HG03039 (cell line): Measurements from ENCODE around the gene UMAD1.

Experiments
- ATAC-seq: cut with Tn5 transposase; IDR thresholded peaks from one replicate; pipeline ENCODE4 v1.9.1; 2021; ENCODE audit warnings: mild to moderate bottlenecking, moderate library complexity; ENCODE audit not compliant: unreplicated experiment

UMAD1 gene

DNA sequence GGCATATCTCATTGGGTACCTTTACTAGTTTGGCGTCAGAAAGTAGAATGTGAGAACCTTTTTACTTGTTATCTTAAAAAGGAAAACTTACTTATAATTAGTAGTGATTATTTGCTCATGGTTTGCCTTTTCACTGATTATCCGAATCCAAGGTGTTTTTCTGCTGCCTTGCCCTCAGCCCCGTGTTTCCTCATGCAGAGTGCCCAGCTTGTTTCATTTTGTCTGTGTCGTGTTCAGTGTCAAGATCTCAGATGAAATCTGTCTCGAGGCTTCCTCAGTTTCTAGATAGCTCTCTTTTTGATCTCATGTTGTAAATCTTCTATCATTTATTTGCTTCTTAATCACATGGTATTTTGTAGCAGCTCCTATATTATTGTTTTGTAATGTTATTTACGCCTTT is 47.8 kb downstream of the UMAD1 start:
- no peak for ATAC-seq

GRCh38 chr7:7688956-7689355 is 48.4 kb downstream of the UMAD1 start:
- ATAC-seq = no peak

DNA sequence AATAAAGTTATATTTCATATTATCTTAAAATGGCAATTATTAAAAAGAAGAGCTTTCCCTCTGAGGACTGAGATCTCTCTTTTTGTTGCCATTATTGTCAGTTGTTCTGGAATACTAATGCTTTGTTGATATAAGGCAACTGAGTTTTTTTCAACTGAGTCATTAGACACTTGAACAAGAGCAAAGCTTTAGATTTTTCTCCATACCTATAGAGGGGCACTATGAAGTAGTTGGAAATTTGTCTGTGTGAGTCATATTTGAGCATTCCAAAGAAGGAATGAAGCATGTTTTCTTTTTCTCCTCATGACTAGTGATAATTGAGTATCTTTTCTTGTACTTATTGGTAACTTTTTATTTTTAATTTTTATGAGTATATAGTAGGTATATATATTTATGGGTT is 53.3 kb downstream of the UMAD1 start:
- no peak for ATAC-seq

DNA sequence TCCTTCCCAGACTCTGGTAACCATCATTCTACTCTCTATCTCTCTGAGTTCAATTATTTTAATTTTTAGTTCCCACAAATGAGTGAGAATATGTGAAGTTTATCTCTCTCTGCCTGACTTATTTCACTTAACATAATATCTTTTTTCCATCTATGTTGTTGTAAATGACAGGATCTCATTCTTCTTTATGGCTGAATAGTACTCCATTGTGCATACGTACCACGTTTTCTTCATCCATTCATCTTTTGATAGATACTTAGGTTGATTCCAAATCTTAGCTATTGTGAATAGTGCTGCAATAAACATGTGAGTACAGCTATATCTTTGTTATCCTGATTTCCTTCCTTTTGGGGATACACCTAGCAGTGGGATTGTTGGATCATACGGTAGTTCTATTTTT is 54.0 kb downstream of the UMAD1 start:
- ATAC-seq = no peak

DNA sequence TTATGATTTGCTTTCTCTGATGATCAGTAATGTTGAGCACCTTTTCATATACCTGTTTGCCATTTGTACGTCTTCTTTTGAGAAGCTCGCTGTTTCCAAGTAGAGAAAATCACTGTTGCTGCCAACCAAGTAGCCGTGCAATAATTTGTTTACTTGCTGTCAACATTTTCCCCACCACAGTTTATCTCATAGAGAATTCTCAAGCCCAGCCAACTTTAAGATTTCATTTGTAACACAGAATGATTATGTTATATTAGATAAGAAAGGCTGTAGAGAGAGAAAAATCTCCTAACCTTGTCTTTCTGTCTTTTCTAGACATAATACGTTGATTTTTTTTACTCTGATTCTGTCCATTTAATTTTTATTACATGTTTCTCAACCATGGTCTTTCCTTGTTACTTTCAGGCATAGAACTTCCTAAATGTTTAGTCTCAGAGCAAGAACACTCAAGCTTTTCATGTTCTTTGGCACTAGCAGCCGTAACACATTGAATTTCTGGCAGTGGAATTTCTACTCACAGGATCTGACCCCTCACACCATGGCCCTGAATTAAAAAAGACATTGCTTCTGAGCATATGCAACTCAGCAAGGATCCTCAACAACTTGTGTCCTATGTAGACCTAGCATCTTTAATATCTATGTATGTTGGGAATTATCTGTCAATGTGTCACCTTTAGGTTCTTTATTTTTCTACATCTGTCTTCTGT is 54.7 kb downstream of the UMAD1 start:
- ATAC-seq = no peak

- ATAC-seq = no peak
Observed at GRCh38 chr7:7696458-7697119, 56.0 kb downstream of the UMAD1 start.

DNA sequence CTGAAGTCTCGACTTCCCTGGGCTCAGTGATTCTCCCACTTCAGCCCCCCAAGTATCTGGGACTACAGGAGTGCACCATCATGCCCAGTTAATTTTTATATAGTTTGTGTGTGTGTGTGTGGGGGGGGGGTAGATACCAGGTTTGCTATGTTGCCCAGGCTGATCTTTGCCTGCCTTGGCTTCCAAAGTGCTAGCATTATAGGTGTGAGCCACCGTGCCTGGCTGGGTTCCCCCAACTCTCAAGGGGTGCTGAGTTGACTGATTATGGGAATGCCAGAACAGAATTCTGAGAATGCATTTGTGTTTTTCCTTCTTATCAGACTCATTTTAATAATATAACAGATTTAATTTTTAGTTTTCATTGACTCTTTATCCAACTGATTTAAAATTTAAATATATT is 58.4 kb downstream of the UMAD1 start:
- no peak for ATAC-seq

GRCh38 chr7:7699380-7699779 is 58.8 kb downstream of the UMAD1 start:
- ATAC-seq = no peak

DNA sequence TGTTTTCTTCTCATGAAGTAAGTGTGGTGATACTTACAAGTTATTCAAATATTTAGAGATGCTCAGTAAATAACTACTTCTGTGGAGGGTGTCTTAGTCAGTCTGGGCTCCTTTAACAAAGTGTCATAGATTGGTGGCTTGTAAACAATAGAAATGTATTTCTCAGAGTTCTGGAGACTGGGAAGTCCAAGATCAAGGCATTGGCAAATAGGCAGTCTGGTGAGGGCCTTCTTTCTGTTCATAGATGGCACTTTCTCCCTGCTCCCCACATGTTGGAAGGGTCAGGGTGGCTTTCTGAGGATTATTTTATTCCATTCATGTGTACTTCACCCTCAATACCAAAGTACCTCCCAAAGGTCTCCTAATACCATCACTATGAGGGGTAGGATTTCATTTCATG is 59.4 kb downstream of the UMAD1 start:
- ATAC-seq = no peak

DNA sequence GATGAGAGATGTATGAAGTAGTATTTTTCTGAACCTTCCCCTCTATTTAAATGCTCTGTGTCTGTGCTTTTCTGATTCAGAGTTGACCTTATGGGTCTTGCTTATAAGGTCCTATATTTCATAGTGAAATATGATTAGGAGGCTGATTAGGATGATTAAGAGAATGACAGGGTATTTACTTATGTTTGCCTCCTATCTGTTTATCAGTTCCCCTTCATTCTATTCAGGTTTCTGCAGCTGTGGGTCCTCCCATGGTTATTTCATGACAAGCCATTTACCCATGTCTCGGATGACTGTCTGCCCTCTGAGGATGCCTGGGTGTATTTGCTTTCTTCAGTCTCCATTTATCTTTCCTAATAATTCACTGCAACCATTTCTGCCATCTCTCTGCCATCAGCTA is 61.0 kb downstream of the UMAD1 start:
- no peak for ATAC-seq

DNA sequence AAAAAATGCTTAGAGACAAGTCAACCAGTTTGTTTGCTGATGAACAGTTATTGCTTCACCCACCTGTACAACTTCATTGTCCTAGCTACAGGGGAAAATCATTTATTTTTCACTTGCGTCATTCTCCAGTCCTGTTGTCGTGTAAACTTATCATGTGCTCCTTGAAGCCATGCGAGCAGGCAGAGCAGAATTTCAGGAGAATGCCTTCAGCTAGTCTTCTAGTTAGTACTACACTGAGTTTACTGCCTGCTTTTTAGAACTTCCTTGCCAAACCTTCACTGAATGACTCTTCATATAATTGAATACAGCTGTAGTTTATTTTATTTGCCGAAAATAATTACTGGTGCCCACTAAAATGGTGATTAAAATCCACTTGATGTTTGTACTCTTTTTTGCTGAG is 62.3 kb downstream of the UMAD1 start:
- ATAC-seq = no peak

- ATAC-seq = no peak
Observed at GRCh38 chr7:7703427-7703826, 62.9 kb downstream of the UMAD1 start.

GRCh38 chr7:7704867-7705266 is 64.3 kb downstream of the UMAD1 start:
- ATAC-seq = no peak

GRCh38 chr7:7705318-7705717 is 64.8 kb downstream of the UMAD1 start:
- no peak for ATAC-seq

DNA sequence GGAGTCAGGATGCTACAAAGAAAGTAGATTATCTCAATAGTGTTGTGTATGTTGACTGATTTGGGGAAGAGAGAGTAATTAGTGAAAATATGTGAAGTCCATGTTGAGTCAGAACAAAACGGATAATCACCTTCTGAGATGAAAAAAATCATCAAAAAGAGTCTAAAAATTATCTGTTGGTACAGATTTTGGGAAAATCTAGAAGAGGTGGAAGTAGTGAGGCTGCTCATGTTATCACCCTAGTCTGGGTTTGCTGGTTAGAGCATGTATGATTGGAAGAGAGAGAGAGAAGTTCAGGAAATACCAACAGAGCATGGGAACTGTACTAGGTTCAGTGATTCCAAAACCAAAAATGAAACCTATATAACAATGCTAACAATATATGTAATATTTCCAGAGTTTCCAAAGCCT is 65.6 kb downstream of the UMAD1 start:
- no peak for ATAC-seq

DNA sequence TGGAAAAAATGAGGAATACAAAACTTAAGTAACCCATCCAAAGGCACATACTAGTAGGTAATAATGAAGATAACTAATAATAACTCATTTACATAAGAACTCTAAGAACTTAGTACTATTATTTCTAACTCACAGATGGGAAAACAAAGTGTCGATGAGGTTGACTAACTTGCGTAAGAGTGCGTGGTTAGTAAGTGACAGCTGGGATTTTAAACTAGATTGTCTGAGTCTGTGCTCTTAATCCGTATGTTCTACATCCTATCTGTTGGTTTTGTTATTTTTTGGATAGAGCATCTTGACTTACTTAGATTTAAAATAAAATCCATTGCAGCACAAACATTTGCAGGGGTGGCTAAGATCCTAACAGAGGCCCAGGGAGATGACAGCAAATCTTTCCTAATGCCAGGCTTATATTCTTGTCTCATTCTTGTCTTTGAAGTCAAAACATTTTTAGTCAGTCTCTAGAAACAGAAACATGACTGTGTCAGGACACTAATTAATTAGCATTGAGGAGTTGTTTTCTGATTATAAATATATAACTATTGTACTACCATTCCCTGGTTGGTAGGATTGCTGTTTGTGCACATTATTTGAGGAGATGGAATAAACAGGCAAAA is 66.1 kb downstream of the UMAD1 start:
- ATAC-seq = no peak

- no peak for ATAC-seq
Observed at GRCh38 chr7:7707246-7707645, 66.7 kb downstream of the UMAD1 start.

GRCh38 chr7:7707806-7708205 is 67.3 kb downstream of the UMAD1 start:
- no peak for ATAC-seq

GRCh38 chr7:7709291-7709690 is 68.7 kb downstream of the UMAD1 start:
- ATAC-seq = no peak

DNA sequence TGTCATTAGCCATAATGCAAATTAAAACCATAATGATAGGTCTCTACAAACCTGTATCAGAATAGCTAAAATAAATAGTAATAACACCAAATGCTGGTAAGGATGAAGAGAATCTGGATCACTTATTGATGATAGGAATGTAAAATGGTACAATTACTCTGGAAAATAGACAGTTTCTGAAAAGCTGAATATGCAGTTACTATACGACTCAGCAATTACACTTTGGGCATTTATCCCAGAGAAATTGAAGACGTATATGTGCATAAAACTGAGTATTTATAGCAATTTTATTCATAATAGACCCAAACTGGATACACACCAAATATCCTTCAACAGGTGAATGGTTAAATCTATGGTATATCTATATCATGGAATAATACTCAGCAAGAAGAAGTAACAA is 69.9 kb downstream of the UMAD1 start:
- no peak for ATAC-seq

DNA sequence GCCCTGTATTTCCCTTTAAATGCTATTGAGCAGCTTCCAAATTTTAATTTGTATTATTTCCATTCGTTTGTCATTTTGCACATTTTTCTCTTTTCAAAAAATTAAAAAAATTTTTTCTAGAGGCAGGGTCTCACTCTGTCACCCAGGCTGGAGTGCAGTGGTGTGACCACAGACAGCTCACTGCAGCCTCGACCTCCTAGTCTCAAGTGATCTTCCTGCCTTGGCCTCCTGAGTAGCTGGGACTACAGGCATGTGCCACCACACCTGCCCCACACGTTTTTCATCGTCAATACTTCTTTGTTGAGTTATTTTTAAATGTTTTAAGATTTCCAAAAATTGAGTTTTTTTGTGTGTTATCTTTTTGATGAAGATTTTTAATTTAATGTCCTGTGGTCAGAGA is 73.2 kb downstream of the UMAD1 start:
- ATAC-seq = no peak

- no peak for ATAC-seq
Observed at GRCh38 chr7:7718492-7718891, 77.9 kb downstream of the UMAD1 start, which contains the start of gene RPA3. TSS of gene RPA3 (minus strand) at chr7:7718607. CDS start at chr7:7640418, 78,189 bp downstream.
